Measurements from ENCODE around the gene USP28. TPM values are rescaled to one million over a fixed set of nuclear protein-coding genes. Genes with fewer than 3 reads are reported as not detected.
A peak's percentile ranks its signal among the peaks of the same experiment; 100 is the strongest.
"Not testable (repeated sequence)": the region's sequence is repeated elsewhere in the genome, so short reads cannot be mapped to it uniquely, and the experiment has no call there.

USP28 gene
- total and polyA plus RNA-seq, 2 donors (not counting 1 experiment from before 2014, with no cell fraction given), result 22.4 to 37.7 TPM

GRCh38 chr11:113773092-113773415 lies 102.3 kb downstream of the USP28 start:
- no peaks in the 10 kb centered on the region for H3K27me3 ChIP-seq (ENCODE audit: control insufficient read depth, insufficient read depth, low read length)
- no peaks in the 10 kb centered on the region for H3K9me3 ChIP-seq (ENCODE audit: control insufficient read depth, insufficient read depth, low read depth, low read length)
- DNase-seq (ENCODE audit: low read depth in 2 of 2), result peak; percentile 20 to 49
- H3K79me2 ChIP-seq (ENCODE audit: control insufficient read depth, insufficient read depth, low read length), result peaks cover 22% of the 10 kb centered on the region
- H3K9ac ChIP-seq (ENCODE audit: insufficient read depth, low read length), result peak overlapping the region; percentile 93
- H3K4me1 ChIP-seq (ENCODE audit: control insufficient read depth, extremely low read depth, insufficient read depth, low read length), result peaks cover 6% of the 10 kb centered on the region
- H3K4me2 ChIP-seq (ENCODE audit: extremely low read depth, insufficient read depth, low read length), result peak overlapping the region; percentile 71
- H3K27ac ChIP-seq (ENCODE audit: insufficient read depth, low read length), result peak overlapping the region; percentile 93
- H4K20me1 ChIP-seq (ENCODE audit: control insufficient read depth, extremely low read depth, insufficient read depth, low read length), result no peaks in the 10 kb centered on the region
- H2AFZ ChIP-seq (ENCODE audit: low read length), result peak overlapping the region; percentile 90
- H3K36me3 ChIP-seq (ENCODE audit: control insufficient read depth, insufficient read depth, low read length), result no peaks in the 10 kb centered on the region
- peak overlapping the region; percentile 95 to 100 (median 99) for H3K4me3 ChIP-seq (replicated peaks in 1 of 4; ENCODE audit: control extremely low read depth in 1 of 4, insufficient read depth in 1 of 4, low read depth in 3 of 4, low read length in 4 of 4)
- TF ChIP-seq EZH2 (IDR thresholded peaks at IDR 0.05; ENCODE audit: low read length, missing control alignments) (no peak), CTCF (conservative IDR thresholded peaks at IDR 0.05 in 1 of 2, IDR thresholded peaks at IDR 0.05 in 1 of 2; ENCODE audit: low read depth in 1 of 2, low read length in 2 of 2) (no peak)

GRCh38 chr11:113771964-113772363 lies 103.4 kb downstream of the USP28 start:
- no peaks in the 10 kb centered on the region for H3K27me3 ChIP-seq (ENCODE audit: control insufficient read depth, insufficient read depth, low read length)
- no peak for TF ChIP-seq EZH2 (IDR thresholded peaks at IDR 0.05; ENCODE audit: low read length, missing control alignments)
- TF ChIP-seq CTCF (conservative IDR thresholded peaks at IDR 0.05 in 1 of 2, IDR thresholded peaks at IDR 0.05 in 1 of 2; ENCODE audit: low read depth in 1 of 2, low read length in 2 of 2), result no peak
- H3K27ac ChIP-seq (ENCODE audit: insufficient read depth, low read length), result no peak overlapping the region
- no peaks in the 10 kb centered on the region for H3K36me3 ChIP-seq (ENCODE audit: control insufficient read depth, insufficient read depth, low read length)
- H3K4me2 ChIP-seq (ENCODE audit: extremely low read depth, insufficient read depth, low read length), result peak overlapping the region; percentile 75
- no peak overlapping the region for H2AFZ ChIP-seq (ENCODE audit: low read length)
- H3K9me3 ChIP-seq (ENCODE audit: control insufficient read depth, insufficient read depth, low read depth, low read length), result no peaks in the 10 kb centered on the region
- peak overlapping the region in 1 of 4 experiments; percentile 31 for H3K4me3 ChIP-seq (replicated peaks in 1 of 4; ENCODE audit: control extremely low read depth in 1 of 4, insufficient read depth in 1 of 4, low read depth in 3 of 4, low read length in 4 of 4)
- no peak for DNase-seq (ENCODE audit: low read depth in 2 of 2)
- no peak overlapping the region for H3K9ac ChIP-seq (ENCODE audit: insufficient read depth, low read length)
- H3K4me1 ChIP-seq (ENCODE audit: control insufficient read depth, extremely low read depth, insufficient read depth, low read length), result peaks cover 6% of the 10 kb centered on the region
- no peaks in the 10 kb centered on the region for H4K20me1 ChIP-seq (ENCODE audit: control insufficient read depth, extremely low read depth, insufficient read depth, low read length)
- peaks cover 22% of the 10 kb centered on the region for H3K79me2 ChIP-seq (ENCODE audit: control insufficient read depth, insufficient read depth, low read length)

GRCh38 chr11:113764527-113765219 lies 110.7 kb downstream of the USP28 start:
- no peak overlapping the region for H3K4me2 ChIP-seq (ENCODE audit: extremely low read depth, insufficient read depth, low read length)
- no peaks in the 10 kb centered on the region for H3K27me3 ChIP-seq (ENCODE audit: control insufficient read depth, insufficient read depth, low read length)
- peaks cover 2% of the 10 kb centered on the region for H3K79me2 ChIP-seq (ENCODE audit: control insufficient read depth, insufficient read depth, low read length)
- no peaks in the 10 kb centered on the region for H3K9me3 ChIP-seq (ENCODE audit: control insufficient read depth, insufficient read depth, low read depth, low read length)
- no peaks in the 10 kb centered on the region for H3K36me3 ChIP-seq (ENCODE audit: control insufficient read depth, insufficient read depth, low read length)
- DNase-seq (ENCODE audit: low read depth in 2 of 2), result no peak
- H3K4me1 ChIP-seq (ENCODE audit: control insufficient read depth, extremely low read depth, insufficient read depth, low read length), result no peaks in the 10 kb centered on the region
- no peak overlapping the region for H3K9ac ChIP-seq (ENCODE audit: insufficient read depth, low read length)
- no peak overlapping the region for H2AFZ ChIP-seq (ENCODE audit: low read length)
- no peak overlapping the region for H3K27ac ChIP-seq (ENCODE audit: insufficient read depth, low read length)
- no peaks in the 10 kb centered on the region for H4K20me1 ChIP-seq (ENCODE audit: control insufficient read depth, extremely low read depth, insufficient read depth, low read length)
- TF ChIP-seq CTCF (conservative IDR thresholded peaks at IDR 0.05 in 1 of 2, IDR thresholded peaks at IDR 0.05 in 1 of 2; ENCODE audit: low read depth in 1 of 2, low read length in 2 of 2) (no peak), EZH2 (IDR thresholded peaks at IDR 0.05; ENCODE audit: low read length, missing control alignments) (no peak)
- H3K4me3 ChIP-seq (replicated peaks in 1 of 4; ENCODE audit: control extremely low read depth in 1 of 4, insufficient read depth in 1 of 4, low read depth in 3 of 4, low read length in 4 of 4), result no peak overlapping the region

- not testable (repeated sequence) for H3K9ac ChIP-seq (ENCODE audit: insufficient read depth, low read length); H4K20me1 ChIP-seq (ENCODE audit: control insufficient read depth, extremely low read depth, insufficient read depth, low read length); H3K79me2 ChIP-seq (ENCODE audit: control insufficient read depth, insufficient read depth, low read length); H3K4me2 ChIP-seq (ENCODE audit: extremely low read depth, insufficient read depth, low read length); H3K4me1 ChIP-seq (ENCODE audit: control insufficient read depth, extremely low read depth, insufficient read depth, low read length); H3K36me3 ChIP-seq (ENCODE audit: control insufficient read depth, insufficient read depth, low read length); H3K27ac ChIP-seq (ENCODE audit: insufficient read depth, low read length); H3K27me3 ChIP-seq (ENCODE audit: control insufficient read depth, insufficient read depth, low read length); H3K4me3 ChIP-seq (replicated peaks in 1 of 4; ENCODE audit: control extremely low read depth in 1 of 4, insufficient read depth in 1 of 4, low read depth in 3 of 4, low read length in 4 of 4); DNase-seq (ENCODE audit: low read depth in 2 of 2); H3K9me3 ChIP-seq (ENCODE audit: control insufficient read depth, insufficient read depth, low read depth, low read length); H2AFZ ChIP-seq (ENCODE audit: low read length)
Measured at GRCh38 chr11:113763040-113763439, 112.3 kb downstream of the USP28 start.
